ENCODE data around the gene EFCAB6.

EFCAB6 gene

GRCh38 chr22:43582394-43582793, 229.7 kb downstream of the EFCAB6 start:
- DNase-seq (ENCODE audit: extremely low read depth, insufficient read length): no peak
- TF ChIP-seq CTCF (IDR thresholded peaks at IDR 0.05; ENCODE audit: insufficient read depth, low read length, poor library complexity, severe bottlenecking): no peak
- Histone ChIP-seq H3K4me3 (replicated peaks; ENCODE audit: low read depth, low read length) (no peak overlapping the region), H3K36me3 (ENCODE audit: control insufficient read depth, insufficient read depth, low read length) (no peaks in the 10 kb centered on the region), H3K27me3 (replicated peaks; ENCODE audit: control insufficient read depth, insufficient read depth, low read length) (no peaks in the 10 kb centered on the region; the same call in none of the 2 replicates)

GRCh38 chr22:43580271-43580750, 231.8 kb downstream of the EFCAB6 start:
- no peak overlapping the region for H3K4me3 ChIP-seq (replicated peaks; ENCODE audit: low read depth, low read length)
- TF ChIP-seq CTCF (IDR thresholded peaks at IDR 0.05; ENCODE audit: insufficient read depth, low read length, poor library complexity, severe bottlenecking): no peak
- no peaks in the 10 kb centered on the region; the same call in none of the 2 replicates for H3K27me3 ChIP-seq (replicated peaks; ENCODE audit: control insufficient read depth, insufficient read depth, low read length)
- no peak for DNase-seq (ENCODE audit: extremely low read depth, insufficient read length)
- H3K36me3 ChIP-seq (ENCODE audit: control insufficient read depth, insufficient read depth, low read length): no peaks in the 10 kb centered on the region

- TF ChIP-seq CTCF (IDR thresholded peaks at IDR 0.05; ENCODE audit: insufficient read depth, low read length, poor library complexity, severe bottlenecking): no peak
- no peak for DNase-seq (ENCODE audit: extremely low read depth, insufficient read length)
- H3K4me3 ChIP-seq (replicated peaks; ENCODE audit: low read depth, low read length): no peak overlapping the region
- H3K27me3 ChIP-seq (replicated peaks; ENCODE audit: control insufficient read depth, insufficient read depth, low read length): peaks cover 2% of the 10 kb centered on the region
- H3K36me3 ChIP-seq (ENCODE audit: control insufficient read depth, insufficient read depth, low read length): no peaks in the 10 kb centered on the region
Observed at GRCh38 chr22:43574738-43575137, 237.4 kb downstream of the EFCAB6 start.

GRCh38 chr22:43572710-43573109, 239.4 kb downstream of the EFCAB6 start:
- peaks cover 2% of the 10 kb centered on the region; the same call in 1 of the 2 replicates for H3K27me3 ChIP-seq (replicated peaks; ENCODE audit: control insufficient read depth, insufficient read depth, low read length)
- no peak for TF ChIP-seq CTCF (IDR thresholded peaks at IDR 0.05; ENCODE audit: insufficient read depth, low read length, poor library complexity, severe bottlenecking)
- no peak for DNase-seq (ENCODE audit: extremely low read depth, insufficient read length)
- H3K4me3 ChIP-seq (replicated peaks; ENCODE audit: low read depth, low read length): no peak overlapping the region
- H3K36me3 ChIP-seq (ENCODE audit: control insufficient read depth, insufficient read depth, low read length): no peaks in the 10 kb centered on the region

- TF ChIP-seq CTCF (IDR thresholded peaks at IDR 0.05; ENCODE audit: insufficient read depth, low read length, poor library complexity, severe bottlenecking): no peak
- no peak for DNase-seq (ENCODE audit: extremely low read depth, insufficient read length)
- no peaks in the 10 kb centered on the region for H3K36me3 ChIP-seq (ENCODE audit: control insufficient read depth, insufficient read depth, low read length)
Observed at GRCh38 chr22:43571181-43571580, 240.9 kb downstream of the EFCAB6 start.

More at GRCh38 chr22:43571181-43571580, 240.9 kb downstream of the EFCAB6 start:
- Histone ChIP-seq H3K27me3 (replicated peaks; ENCODE audit: control insufficient read depth, insufficient read depth, low read length) (peaks cover 2% of the 10 kb centered on the region; the same call in 1 of the 2 replicates), H3K4me3 (replicated peaks; ENCODE audit: low read depth, low read length) (no peak overlapping the region)

Measured in GM06990 (cell line).